Upper lobe of left lung (tissue), 4 donors: Measurements from ENCODE around the gene MMP21.

Experiments used
- CTCF ChIP-seq, 6 experiments: fragments of 450-650 bp in 4 of 6; fragments of 200-600 bp in 2 of 6; sonication (generic) in 2 of 6; IDR thresholded peaks; one replicate each; pipeline ENCODE4 v1.5.1; 2016 to 2019; ENCODE audit warnings: antibody characterized with exemption in 6 of 6
- EP300 ChIP-seq, 4 donors: sonication (generic); formaldehyde crosslinking; IDR thresholded peaks; one replicate each; pipeline ENCODE4 v1.5.1; 2017; ENCODE audit warnings: antibody characterized with exemption in 4 of 4, control low read depth in 2 of 4
- POLR2A ChIP-seq, 4 donors: fragments of 450-650 bp; IDR thresholded peaks; one replicate each; pipeline ENCODE4 v1.5.1; 2016 to 2017; ENCODE audit warnings: antibody characterized with exemption in 4 of 4, mild to moderate bottlenecking in 2 of 4

GRCh38 chr10:125774581-125775191 lies 935 bp downstream of the MMP21 start:
- TF ChIP-seq CTCF (IDR thresholded peaks at IDR 0.05), result no peak
- no peak for TF ChIP-seq EP300 (IDR thresholded peaks at IDR 0.05)
- TF ChIP-seq POLR2A (IDR thresholded peaks at IDR 0.05), result no peak
